ENCODE measurements around the gene CLCNKA.
"Not testable (repeated sequence)": the region's sequence is repeated elsewhere in the genome, so short reads cannot be mapped to it uniquely, and the experiment has no call there.

CLCNKA gene

DNA sequence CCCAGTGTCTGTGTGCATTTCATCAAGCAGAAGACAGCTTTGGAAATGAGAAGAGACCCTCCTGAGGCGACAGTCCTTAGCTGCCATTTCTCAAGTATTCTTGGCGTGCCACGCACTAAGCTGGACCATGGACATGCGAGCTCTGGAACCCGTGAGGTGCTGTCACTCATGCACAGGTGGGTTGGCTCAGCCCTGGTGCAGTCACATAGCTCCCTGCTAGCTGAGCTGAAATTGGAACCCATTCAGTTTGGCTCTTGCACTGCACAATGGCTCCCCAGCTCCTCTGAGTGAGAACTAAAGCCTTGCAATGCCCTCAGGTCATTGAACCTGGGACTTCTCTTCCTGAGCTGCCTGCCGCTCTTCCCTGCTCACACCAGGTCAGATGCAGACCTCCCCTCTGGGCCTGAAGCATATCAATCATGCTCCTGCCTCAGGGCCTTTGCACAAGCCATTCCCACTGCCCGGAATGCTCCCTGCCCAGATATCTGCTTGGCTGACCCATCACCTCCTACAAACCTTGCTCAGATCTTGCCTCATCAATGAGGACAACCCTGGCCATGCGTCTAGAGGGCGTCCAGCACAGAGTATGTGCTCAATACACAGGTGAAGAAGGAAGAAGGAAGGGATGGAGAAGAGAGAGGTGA, 24.1 kb upstream of the CLCNKA start:
- no peak for DNase-seq (ENCODE audit: low spot score)

DNA sequence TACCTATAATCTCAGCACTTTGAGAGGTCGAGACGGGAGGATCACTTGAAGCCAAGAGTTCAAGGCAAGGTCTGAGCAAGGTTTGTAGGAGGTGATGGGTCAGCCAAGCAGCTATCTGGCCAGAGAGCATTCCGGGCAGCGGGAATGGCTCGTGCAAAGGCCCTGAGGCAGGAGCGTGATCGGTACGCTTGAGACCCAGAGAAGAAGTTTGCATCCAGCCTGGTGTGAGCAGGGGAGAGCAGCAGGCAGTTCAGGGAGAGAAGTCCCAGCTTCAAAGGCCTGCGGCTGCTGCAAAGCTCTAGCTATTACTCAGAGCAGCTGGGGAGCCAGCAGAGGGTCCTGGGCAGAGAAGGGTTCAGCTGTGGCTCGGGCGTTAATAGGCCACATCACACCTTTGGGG, 22.9 kb upstream of the CLCNKA start:
- DNase-seq (ENCODE audit: low spot score) = no peak

DNA sequence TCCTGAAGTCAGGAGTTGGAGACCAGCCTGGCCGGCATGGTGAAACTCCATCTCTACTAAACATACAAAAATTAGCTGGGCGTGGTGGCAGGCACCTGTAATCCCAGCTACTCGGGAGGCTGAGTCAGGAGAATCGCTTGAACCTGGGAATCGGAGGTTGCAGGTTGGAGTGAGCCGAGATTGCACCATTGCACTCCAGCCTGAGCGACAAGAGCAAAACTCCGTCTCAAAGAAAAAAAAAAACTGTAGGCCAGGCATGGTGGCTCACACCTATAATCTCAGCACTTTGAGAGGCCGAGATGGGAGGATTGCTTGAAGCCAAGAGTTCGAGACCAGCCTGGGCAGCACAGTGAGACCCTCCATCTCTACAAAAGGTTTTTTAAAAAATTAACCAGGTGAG, 20.6 kb upstream of the CLCNKA start:
- DNase-seq (ENCODE audit: low spot score) = not testable (repeated sequence)

DNA sequence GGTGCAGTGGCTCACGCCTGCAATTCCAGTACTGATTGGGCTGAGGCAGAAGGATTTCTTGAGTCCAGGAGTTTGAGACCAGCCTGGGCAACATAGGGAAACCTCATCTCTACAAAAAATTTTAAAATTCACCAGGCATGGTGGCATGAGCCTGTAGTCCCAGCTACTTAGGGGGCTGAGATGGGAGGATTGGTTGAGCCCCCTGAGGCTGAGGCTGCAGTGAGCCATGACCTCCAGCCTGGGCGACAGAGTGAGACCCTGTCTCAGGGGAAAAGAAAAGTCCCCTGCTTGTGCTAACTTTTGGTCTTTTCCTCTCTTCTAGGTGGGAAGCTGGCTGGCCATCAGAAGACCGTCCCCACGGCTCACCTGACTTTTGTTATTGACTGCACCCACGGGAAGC, 16.2 kb upstream of the CLCNKA start:
- DNase-seq (ENCODE audit: low spot score) = no peak

DNA sequence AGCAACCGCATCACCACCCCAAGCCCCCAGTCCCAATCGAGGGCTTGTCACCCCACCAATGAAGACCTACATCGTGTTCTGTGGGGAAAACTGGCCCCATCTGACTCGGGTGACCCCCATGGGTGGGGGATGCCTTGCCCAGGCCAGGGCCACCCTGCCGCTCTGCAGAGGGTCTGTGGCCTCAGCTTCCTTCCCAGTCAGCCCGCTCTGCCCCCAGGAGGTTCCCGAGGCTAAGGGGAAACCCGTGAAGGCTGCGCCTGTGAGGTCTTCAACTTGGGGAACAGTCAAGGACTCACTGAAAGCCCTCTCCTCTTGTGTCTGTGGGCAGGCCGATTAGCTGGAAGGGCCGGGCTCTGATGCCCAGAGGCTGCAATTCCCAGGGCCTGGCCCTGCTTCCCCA, 15.8 kb upstream of the CLCNKA start:
- DNase-seq (ENCODE audit: low spot score) = no peak

DNA sequence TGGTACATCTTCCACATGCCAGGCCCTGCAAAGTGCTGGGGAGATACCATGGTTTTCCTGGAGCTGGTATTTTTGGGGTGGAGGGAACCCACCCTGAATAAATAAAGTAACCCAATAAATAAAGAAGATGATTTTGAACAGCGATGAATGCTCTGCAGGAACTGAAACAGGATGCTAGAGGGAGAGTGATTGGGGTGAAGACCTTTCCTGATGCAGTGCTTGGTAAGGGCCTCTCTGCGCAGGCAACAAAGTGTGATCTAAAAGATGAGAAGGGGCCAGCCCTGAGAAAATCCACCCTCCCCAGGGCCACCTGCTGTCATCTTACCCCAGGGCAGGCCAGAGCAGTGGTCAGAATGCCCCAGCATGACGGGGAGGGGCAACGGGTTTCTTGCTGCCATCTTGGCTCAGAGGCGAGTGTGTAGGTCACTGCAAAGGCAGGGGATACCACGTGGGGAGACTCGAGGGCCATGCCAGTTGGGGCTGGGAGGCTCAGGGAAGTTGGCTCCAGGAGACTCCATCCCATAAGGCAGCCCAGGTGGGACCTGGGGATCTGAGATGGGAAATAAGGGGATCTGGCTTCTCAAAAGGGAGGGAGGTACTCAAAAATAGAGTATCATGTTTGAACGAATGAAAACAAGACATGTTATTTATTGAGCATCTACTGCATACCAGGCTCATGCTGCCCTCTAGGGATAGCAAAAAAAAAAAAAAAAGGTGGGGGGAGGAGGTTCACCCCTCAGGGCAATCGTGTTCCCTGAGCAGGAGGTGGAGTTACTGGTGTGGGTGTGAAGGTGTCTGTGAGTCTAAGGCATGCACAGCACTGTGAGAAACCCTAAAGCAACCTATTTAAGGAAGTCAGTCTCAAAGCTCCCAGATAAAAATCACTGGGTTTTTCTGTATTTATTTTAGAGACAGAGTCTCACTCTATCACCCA, 15.0 kb upstream of the CLCNKA start:
- DNase-seq (ENCODE audit: low spot score) = peak; percentile 11

DNA sequence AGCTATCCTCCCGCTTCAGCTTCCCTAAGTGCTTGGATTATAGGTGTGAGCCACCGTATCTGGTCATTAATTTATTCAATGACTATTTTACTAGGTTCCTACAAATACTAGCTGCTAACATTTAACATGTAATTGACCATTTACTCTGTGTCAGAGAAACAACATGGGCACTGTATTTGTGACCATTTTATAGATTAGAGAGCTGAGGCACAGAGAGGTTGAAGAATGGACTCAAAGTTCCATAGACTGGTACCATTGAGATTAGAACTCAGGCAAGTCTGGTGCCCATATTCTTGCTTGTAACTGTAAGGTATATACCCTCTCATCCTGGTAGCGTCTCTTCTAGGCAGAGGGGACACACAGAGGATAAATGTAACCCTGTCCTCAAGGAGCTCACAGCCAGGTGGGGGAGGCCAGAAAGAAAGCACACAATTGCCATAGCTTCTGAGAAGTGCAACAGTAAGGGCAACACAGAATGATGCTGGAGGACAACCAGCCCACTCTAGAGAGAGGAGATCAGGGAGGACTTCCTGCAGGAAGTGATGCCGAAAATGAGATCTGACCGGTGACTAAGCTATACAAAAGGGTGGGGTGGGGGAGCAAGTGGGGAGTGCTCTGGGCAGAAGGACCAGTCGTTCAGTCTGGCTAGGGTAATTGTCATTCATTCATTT, 14.0 kb upstream of the CLCNKA start:
- DNase-seq (ENCODE audit: low spot score) = no peak

DNA sequence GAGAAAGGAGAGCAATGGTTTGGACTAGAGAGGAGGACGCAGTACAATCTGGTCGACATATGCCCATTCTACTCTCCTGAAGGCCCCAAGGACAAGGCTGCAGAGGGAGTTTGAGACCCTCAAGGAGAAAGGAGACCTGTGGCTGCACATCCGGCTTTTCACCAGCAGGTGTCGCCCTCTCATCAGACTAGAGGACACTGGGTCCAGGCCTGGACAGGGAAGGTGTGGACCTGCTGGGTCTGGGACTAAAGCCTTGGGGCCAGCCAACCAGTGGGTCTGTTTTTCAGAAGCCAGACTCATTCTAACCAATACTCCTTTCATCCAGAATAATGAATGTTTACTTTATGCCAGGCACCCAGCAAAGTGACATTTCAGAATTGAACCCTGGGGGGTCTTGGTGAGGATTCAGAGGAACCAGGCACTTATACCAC, 12.8 kb upstream of the CLCNKA start:
- peak; percentile 79 for DNase-seq (ENCODE audit: low spot score)

DNA sequence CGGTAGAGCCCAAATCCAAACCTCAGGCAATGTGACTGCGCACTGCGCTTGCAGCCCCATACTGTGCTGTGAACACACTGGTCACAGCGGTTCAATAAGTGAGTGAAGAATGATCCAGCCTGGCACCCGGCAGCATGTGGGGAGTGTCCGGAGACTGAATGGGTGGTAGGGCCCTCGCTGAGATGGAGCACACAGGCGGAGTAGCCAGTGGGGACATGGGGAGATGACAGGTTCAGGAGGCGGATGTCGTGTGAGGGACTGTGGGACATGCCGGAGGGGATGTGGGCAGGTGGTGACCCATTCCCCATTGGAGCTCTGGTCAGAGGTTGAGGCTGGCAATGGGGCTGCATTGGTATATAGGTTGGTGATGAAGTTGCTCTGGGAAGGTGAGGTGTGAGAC, 12.2 kb upstream of the CLCNKA start:
- no peak for DNase-seq (ENCODE audit: low spot score)

DNA sequence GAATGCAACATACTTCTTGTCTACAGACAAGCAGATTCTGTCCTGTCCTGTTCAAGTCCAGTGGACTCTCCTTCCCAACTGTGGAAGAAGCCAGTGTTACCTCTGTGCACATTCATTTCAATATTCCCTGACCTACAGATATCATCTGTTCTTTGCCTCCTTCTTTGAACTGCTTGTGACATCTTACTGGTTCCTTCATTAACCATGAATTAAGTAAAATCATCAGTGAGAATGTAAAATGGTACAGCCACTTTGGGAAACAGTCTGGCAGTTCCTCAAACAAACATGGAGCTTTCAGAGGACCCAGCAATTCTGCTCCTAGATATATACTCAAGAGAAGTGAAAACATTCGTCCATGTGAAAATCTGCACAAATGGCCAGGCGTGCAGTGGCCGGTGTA, 11.0 kb upstream of the CLCNKA start:
- no peak for DNase-seq (ENCODE audit: low spot score)

DNA sequence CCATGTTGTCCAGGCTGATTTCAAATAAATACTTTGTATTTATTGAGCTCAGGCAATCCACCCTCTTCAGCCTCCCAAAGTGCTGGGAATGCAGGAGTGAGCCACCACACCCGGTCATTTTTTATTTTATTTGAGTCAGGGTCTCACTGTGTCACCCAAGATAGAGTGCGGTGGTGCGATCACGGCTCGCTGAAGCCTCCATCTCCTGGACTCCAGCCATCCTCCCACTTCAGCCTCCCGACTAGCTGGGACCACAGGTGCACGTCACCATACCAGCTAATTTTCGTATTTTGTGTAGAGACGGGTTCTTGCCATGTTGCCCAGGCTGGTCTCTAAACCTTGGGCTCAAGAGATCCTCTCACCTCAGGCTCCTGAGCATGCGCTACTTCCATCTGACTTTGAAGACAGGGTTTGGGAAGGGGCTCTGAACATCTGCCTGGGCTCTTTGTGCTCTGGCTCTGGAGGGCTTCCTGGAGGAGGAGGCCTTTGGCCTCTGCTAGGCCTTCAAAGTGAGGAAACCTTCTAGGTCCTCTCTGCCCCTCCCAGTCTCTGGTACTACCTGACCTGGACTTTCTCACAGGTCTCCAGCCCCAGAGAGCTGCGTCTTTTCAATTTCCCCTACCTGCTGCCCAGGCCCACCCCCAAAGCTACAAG, 9.8 kb upstream of the CLCNKA start:
- no peak for DNase-seq (ENCODE audit: low spot score)

DNA sequence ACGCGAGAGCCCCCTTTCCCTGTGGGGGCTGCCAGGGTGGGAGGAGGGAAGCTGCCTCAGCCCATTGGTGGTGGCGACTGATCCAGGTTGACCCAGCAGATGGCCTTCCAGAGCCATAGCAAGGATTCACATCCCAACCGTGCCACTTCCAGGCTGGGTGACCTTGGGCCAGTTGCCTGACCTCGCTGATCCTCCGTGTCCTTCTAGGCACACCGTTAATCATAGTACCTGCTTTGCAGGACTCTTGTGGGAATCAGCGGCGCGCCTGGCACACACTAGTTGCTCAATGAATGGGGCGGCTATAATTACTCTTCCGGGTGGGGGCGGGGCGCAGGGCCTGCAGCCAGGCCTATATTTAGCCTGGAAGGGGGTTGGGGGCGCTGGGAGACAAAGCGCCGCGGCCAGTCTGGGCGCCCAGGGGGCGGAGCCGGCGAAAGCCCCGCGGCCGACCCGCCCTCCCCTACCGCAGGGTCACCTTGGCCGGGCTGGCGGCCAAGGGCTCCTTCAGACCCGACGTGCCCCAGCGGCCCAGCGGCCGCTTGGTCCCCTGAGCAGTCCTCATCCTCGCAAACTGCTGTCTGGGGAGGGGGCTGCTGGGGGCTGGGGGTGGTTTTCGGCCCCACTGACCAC, 9.1 kb upstream of the CLCNKA start:
- DNase-seq (ENCODE audit: low spot score) = no peak

DNA sequence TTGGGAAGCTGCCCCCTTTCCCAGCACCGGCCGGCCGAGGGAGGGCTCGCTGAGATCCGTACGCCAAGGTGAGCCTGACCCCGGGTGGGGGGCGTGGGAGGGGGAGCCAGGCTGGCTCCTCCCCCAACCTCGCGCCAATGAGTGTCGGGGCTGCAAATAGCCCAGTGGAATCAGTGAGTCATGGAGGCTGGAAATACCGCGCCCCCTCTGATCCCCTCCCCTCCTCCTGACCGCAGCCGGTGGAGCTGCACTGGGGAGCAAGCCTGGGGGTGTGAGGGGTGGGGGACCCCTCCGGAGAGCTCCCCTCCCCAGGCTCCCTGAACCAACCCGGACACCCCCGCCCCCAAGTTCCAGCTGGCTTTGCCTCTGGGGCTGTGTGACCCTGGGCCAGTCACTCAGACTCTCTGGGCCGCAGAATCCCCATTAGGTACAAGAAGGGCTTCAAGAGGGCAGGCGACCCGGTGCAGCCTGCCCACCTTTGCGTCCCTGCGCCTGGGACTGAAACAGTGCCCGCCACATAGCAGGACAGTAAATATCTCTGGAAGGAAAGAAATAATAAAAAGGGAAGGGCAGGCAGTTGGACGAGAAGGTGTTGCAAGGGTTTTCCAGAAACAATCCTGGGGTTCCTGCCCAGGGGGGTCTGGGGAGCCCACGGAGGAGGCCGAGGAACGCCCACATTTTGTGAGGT, 8.5 kb upstream of the CLCNKA start:
- DNase-seq (ENCODE audit: low spot score) = no peak

DNA sequence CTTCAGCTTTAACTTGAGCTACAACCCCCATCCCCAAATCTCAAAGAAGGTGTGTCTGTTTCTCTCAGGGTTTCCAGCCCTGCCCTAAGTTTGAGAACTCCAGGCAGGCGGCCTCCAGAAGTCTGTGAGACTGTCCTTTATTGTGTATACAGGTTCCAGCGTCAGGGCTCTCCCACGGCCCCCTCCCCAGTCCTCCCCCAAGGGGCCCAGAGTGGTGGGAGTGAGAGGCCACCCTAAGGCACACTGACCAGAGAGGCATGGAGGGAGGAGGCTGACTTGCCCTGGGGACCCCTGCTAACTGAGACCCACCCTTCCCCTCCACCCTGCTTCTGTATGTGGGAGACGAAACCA, 8.0 kb upstream of the CLCNKA start:
- DNase-seq (ENCODE audit: low spot score) = no peak

DNA sequence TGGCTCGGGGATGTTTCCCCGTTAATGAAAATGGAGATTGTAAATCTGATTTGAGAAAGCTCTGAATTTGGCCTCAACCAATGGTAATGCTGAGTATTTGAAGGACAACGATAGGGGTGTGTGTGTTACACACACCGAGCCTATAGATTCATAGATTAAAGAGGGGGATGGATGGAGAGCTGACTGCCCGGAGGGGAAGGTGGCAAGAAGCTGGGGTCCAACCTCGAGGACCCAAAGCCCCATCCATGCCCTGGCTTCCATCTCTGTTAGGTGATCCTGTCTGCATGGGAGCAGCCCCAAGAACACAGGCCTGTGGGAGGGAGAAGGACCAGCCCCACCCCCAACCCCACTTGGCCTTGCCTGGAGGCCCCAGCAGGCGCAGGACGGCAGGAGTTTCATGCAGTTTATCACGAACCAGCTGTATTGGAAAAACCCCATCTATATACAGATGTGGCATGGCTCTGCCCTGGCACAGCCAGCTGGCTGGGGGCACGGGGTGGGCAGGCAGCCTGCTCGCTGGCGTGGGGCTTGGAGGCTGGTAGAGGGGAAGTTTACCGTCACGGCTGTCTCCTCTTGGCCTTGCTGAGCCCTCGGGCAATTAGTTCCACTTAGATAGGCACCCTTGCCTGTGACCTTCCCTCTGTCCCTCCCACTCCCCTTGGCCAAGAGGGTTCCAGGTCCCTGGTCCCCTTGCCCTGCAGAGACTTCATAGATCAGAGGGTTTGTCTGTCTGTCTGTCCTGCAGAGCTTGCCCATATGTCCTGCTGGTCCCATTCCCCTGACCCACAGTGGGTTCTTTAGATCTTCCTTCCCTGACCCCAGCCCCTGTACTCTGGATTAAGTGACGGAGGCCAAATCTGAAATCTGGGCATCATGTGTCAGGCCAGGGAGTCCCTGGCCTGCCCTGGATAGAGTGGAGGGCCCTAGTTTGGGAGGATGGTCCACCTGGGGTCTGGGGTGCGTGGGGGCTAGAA, 7.0 kb upstream of the CLCNKA start:
- no peak for DNase-seq (ENCODE audit: low spot score)

DNA sequence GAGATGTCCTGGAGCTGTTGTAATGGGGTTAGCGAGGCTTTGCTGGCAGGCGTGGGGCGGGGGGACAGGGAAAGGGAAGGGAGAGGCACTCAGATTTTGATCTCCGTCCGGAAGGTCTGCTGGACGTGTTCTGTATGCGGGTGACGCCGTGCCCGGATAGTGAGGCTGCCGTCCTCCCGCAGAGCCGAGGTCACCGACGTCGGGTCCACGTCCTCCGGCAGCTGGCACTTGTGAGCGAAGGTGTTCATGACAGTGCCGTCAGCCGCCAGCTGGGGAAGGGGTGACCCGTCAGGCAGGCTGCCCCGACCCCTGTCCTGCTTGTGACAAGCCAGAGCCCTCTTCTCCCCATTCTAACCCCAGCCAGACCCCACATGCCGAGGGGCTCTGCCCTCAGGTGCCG, 6.3 kb upstream of the CLCNKA start:
- no peak for DNase-seq (ENCODE audit: low spot score)

DNA sequence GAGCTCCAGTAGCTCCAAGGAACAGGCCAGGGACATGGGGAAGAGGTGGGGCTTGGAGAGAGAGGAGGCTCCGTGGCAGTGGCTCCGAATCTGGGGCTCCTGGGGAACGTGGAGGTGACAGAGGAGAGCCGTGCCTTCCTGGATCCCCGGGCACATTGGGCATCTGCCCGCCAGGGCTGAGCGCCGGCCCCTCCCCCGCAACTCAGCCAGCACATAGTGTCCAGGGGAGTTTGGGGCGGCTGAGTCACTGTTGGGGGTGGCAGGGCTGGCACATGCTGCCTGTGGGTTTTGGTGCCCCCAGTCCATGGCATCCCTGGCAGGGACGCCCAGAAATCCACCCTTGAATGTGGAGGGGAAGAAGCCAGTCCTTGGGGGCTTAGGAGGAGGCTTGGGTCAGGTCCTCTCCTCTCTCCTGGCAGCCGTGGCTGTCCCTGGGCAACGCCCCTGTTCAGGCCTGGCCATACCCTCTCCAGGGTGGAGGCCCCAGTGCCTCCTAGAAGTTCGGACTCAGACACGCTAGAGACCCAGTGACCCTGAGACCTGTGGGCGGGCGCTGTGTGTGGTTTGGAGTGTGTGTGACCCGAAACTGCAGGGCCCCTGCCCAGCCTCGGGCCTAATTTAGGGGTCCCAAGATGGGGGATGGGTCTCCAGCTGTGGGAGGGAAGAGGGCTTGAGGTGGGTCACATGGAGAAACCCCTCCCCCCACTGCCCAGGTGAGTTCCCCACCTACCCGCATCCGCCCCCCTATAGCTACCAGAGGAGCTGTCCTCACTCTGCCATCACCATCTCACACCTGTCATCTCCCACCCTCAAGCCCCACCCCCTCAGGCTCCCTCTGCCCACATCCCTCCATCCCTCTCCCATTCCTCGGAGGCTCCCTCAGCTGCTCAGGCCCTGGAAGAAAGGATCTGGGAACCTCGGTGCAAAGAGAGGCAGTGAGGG, 5.6 kb upstream of the CLCNKA start:
- no peak for DNase-seq (ENCODE audit: low spot score)

DNA sequence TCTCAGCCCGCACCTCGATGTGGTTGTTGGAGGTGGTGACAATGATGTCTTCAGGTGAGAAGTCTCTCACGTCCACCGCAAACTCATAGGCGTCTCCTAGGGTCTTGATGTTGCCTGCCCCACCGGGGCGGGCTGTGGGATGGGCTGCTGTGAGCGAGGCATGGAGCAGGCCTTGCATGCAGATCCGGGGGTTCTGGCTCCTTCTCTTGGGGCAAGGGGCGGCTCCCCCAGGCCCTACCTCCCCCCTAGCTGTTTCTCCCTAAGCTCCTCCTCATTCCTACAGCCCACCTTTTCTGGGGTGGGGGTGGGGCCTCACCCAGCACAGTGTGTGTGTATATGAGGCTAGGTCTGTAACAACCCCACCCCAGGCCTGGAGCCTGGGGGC, 4.8 kb upstream of the CLCNKA start:
- DNase-seq (ENCODE audit: low spot score) = no peak
